Dermis lymphatic vessel endothelial cell (primary cell): Measurements from ENCODE around the gene NUP37. TPM values are rescaled to one million over a fixed set of nuclear protein-coding genes. Genes with fewer than 3 reads are reported as not detected.

ENCODE experiments used
- total RNA-seq: library from RNA; depleted of rRNA; stranded (reverse); fragments of >200 nt; gene quantifications from 2 replicates; pipeline ENCODE4 v1.2.1, GENCODE V29; 2014

NUP37 gene
- 16.0 and 24.1 TPM in 2 replicates for total RNA-seq

GRCh38 chr12:102119674-102120563 is at the start of gene NUP37, which contains the start of gene PARPBP:
Gene NUP37, minus strand, starts transcription at chr12:102120114. Its CDS starts 1,596 bp downstream, at chr12:102118518.
Gene PARPBP, plus strand, starts transcription at chr12:102120183. Its CDS starts 3,706 bp downstream, at chr12:102123889.

DNA sequence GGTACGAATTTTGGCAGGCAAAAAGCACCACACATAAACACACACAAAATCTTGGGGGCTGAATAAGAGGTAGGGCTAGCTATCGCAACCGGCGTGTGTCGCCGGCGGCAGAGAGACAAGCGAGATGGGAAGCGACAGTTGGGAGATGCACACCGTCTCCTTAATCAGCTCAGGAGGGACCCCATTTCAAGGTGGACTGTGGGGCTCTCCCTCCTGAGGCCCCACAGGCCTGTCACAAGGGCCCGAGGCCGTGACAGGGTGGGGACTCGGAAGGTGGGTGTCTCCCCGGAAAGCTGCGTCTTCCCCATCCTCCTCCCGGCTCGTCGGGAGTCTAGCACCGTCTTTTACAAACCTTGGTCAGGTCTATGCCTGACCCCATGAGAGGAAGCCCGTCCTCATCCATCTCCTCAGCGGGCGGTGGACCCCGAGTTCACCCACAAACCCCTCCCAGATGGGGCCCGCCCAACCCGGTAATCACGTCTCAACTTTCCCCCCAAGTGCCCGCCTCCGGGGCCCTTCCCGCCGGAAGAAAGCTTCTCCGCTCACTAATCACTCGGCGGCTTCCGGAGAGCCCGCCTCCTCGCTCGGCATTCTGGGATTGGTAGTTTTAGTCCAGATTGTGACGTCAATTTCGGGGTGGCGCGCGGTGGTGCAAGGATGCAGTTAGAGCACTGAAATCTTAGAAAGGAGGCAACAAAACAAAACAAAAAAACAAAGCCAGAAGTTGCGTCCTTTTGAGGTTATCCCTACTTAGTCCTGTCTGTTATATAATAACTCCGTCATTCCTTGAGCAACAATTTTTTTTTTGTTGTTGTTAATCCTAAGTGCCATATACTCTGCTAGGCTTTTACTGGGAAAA is 58.1 kb downstream of the NUP37 start, which contains the start of gene WASHC3:
Gene WASHC3, minus strand, starts transcription at position 432 of the 859 bp plus-strand sequence. Its CDS starts 29 bp downstream, at position 403.

Other genes starting within 250 kb of the NUP37 start
- gene DRAM1, start 242.5 kb downstream of the NUP37 start, total RNA-seq = 25.0 and 41.1 TPM in 2 replicates
- gene WASHC3, start 58.1 kb downstream of the NUP37 start, total RNA-seq = 44.4 and 50.8 TPM in 2 replicates
- gene PARPBP, start 69 bp upstream of the NUP37 start, total RNA-seq = 4.4 and 5.6 TPM in 2 replicates
- gene PMCH, start 77.7 kb upstream of the NUP37 start, total RNA-seq = 0.09 TPM in 1 of 2 replicates, not detected in the other